ENCODE data around the gene GSKIP.

The GSKIP gene

GRCh38 chr14:96383445-96383844 is 20.1 kb downstream of the GSKIP start:
- DNase-seq, result no peak

DNA sequence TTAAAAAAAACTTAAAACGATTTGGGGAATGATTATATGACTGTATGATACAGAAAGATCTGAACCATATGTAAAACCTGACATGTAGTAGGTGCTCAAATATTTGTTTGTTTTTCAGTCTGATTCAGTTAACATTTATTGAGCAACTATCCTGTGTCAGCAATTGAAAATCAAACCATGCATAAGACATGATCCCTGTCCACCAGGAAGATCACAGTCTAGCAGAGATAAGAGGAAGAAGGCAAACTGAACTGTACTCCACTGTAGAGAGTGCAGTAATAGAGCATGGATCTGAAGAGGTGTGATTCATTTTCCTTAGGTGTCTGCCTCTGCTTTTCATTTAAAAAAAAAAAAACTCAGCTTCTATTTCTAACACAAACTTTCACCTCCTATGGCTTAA is 20.7 kb downstream of the GSKIP start:
- DNase-seq, result no peak

- DNase-seq, result no peak
These were observed 21.4 kb downstream of the GSKIP start for GRCh38 chr14:96384740-96385139.

DNA sequence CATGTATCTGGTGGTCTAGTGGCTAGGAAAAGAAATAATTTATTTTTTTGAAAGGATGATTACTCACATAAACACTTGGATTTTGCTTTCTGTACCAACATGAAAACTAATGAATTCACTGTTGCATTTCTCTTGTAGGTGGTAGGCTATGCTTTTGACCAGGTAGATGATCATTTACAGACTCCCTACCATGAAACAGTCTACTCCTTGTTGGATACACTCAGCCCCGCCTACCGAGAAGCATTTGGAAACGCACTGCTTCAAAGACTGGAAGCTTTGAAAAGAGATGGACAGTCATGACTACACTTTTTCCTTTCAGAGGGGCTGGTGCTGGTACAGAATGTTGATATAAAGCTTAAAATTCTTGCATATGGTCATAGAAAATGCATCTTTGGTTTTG is 22.1 kb downstream of the GSKIP start:
- no peak for DNase-seq

DNA sequence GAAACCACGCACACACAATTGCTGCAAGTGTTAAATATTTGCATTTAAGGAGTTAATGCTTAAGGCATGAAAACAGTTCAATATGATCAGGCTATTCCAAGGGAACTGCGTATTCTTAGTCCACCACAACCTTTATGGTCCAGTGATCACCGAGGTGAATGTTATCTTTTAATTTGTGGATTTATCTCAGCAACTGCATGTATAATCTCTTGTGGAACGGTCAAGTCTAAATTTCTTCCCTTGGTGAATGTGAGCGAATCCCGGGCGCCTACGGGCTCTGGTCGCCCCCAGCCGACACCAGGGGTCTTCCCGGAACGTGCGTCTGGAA is 27.6 kb downstream of the GSKIP start:
- no peak for DNase-seq

- DNase-seq, result peak; percentile 100
These were observed 28.2 kb downstream of the GSKIP start for GRCh38 chr14:96391293-96392118.

GRCh38 chr14:96393071-96393691 is 29.9 kb downstream of the GSKIP start:
- no peak for DNase-seq

DNA sequence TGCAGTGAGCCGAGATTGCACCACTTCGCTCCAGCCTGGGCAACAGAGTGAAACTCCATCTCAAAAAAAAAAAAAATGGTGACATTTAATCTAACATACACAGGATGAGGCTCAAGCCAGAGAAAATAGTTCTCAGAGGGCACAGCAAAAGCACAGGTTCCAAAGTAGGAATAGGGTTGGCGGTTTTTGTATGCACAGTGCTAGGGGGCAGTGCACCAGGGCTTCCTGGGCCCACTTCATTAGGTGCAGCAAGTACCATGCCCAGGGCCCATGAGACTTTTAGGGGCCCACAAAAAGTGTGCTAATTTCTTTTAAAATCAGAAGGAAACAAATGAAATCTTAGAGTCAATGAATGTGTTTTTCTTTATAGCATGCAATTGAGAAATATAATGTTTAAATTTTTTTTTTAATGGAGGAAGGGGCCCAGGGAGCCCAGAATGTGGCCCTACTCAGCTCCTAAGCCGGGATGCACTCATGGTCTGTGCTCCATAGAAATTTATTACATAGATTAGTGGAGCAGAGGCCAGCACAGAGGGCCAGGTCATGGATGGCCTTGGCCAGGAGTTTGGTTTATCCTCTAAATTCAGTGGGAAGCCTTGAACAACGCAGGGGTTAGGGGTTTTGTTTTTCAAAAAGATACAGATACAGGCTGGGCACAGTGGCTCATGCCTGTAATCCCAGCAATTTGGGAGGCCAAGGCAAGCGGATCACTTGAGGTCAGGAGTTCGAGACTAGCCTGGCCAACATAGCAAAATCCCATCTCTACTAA is 30.9 kb downstream of the GSKIP start:
- no peak for DNase-seq

- no peak for DNase-seq
These were observed 35.1 kb downstream of the GSKIP start for GRCh38 chr14:96398432-96398831.

DNA sequence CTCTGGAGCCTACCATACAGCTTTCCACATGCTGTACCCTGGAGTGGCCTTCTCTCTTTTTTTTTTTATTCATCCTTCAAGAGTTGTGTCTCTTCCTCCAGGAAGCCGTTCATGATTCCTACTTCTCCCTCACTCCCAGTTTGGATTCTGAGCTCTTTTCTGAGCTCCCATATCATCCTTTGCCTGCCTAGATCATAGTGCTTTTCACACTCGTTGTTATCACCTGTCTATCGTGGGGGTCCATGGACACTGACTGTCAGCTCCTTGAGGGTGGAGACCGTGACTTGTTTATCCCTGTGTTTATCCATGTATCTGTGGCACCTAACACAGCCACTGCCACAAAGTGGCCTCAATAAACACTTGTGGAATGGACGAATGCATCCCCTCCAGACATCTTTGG is 35.6 kb downstream of the GSKIP start:
- DNase-seq, result no peak

GRCh38 chr14:96399405-96399804 is 36.1 kb downstream of the GSKIP start:
- DNase-seq, result no peak

GRCh38 chr14:96400495-96400894 is 37.2 kb downstream of the GSKIP start:
- no peak for DNase-seq

GRCh38 chr14:96403409-96403808 is 40.1 kb downstream of the GSKIP start:
- DNase-seq, result no peak

GRCh38 chr14:96405677-96406076 is 42.4 kb downstream of the GSKIP start:
- no peak for DNase-seq

DNA sequence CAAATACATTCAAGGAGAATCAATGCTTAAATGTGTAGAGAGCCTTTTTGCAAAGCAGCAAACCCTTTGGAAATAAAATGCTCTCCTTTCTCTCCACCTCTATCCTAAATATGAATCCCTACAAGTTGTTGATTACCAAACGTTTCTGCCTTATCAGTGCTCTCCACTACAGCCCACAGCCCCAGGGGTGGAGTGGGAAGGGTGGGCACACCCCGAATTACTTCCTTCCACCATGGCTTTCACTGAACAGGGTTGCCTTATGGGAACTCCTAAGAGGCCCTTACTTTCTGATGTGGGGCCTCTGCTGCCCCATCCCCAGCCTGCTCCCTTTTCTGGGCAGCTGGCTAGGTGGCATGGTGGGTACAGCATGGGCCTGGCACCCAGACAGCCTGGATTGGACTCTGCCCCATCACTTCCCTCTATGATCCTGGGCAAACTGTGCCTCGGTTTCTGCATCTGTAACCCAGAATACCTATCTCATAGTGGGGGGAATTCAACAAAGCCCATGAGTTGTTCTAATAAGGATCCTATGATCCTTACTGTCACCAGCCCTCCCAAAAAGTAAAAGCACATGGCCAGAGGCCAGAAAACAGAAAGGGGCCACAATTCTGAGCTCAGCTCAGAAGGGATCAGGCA is 44.7 kb downstream of the GSKIP start:
- no peak for DNase-seq

DNA sequence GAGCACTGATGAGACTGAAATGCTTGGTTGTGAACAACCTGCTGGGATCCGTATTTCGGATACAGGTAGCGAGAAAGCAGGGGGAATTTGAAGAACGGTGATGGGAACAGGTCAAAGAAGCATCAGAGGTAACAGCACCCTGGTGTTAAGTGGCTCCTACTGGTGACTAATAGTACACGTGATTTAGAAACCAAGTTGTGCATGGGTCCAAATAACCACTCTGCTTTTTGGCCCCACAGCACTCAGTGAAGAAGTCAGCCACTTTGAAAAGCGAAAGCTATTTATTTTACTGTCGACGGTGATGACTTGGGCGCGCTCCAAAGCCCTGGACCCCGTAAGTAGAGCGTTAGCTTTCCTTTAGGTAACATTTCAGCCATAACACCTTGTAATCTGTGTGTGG is 45.3 kb downstream of the GSKIP start:
- DNase-seq, result no peak

DNA sequence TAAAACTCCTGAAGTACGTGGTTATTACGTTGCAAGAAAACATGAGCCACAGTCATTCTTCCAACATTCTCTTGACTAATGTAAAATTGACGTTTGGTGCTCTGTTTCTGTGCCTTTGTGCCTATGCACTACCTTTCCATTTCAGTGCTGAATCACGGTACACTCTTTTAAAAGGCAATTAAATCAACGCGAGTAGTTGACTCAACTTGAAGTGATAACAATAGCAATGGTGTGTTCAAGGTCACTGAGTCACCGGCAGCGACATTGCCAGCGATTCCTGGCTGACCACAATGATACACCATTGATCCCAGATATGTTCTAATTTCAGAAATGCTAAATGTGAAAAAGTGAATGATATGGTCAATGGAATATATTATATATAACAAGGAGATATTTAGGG is 46.4 kb downstream of the GSKIP start:
- no peak for DNase-seq

GRCh38 chr14:96410119-96410518 is 46.8 kb downstream of the GSKIP start:
- DNase-seq, result no peak

- DNase-seq, result no peak
These were observed 50.2 kb downstream of the GSKIP start for GRCh38 chr14:96413526-96413925.

DNA sequence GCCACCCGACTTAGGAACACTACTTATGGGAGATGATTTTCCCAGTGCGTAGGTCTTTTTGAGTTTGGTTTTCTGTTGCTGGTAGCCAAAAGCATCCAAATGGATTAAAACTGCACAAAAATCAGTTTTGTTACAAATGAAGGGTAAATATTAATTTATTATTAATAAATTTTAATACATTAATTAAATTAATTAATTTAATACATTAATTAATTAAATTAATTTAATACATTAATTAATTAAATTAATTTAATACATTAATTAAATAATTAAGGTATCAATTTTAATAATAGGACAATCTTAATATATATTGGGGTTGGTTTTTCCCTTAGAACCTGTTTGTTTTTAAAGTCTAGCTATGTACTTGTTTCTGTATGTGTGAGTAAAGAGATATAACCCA is 52.2 kb downstream of the GSKIP start:
- no peak for DNase-seq

- no peak for DNase-seq
These were observed 53.0 kb downstream of the GSKIP start for GRCh38 chr14:96416292-96416691.

DNA sequence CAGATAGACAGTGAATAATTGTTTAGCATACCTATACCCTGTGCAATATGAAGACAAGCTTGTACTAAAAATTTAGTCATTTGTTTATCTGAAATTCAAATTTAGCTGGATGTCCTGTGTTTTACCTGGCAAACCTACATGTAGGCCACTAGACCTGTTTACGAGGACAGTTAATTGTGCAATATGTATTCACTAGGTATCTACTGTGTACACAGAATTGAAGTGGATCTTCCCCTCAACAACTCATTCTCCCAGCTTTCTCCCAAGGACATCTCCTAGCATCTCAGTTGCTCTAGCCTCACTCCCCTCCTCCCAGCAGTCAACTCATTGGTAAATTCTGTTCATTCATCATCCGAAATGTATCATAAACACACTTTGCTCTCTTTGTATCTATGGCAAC is 53.9 kb downstream of the GSKIP start:
- no peak for DNase-seq

GRCh38 chr14:96418075-96418474 is 54.7 kb downstream of the GSKIP start:
- DNase-seq, result no peak

DNA sequence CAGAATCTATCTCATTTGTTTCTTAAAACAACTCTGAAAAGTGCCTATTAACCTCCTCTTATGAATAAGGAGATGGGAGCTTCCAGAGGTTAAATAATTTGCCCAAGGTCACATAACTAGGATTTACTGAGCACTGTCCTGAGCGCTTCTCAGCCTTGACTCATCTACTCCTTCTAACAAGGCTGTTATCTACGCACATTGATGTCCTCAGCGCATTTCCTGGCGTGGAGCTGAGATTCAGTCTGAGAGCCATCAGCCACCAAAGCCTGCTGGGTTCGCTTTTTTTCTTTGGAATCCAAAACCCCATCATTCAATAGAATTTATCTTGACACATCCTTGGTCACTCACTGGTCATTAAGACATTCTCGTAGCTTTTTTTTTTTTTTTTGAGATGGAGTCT is 57.9 kb downstream of the GSKIP start:
- no peak for DNase-seq
